Muscle layer of duodenum (tissue), 2 donors: ENCODE data around the gene TKT.

Experiments
- H3K27ac ChIP-seq: one replicate; pipeline ENCODE4 v1.7.0; 2013; ENCODE audit warnings: mild to moderate bottlenecking, low read length
- H3K27me3 ChIP-seq: one replicate; pipeline ENCODE4 v1.7.0; 2013; ENCODE audit warnings: low read depth, mild to moderate bottlenecking, control low read depth, low read length
- H3K36me3 ChIP-seq, 2 donors: one replicate each; pipeline ENCODE4 v1.7.0; 2013; ENCODE audit warnings: low read length in 2 of 2, control low read depth in 1 of 2, mild to moderate bottlenecking in 1 of 2; ENCODE audit not compliant: insufficient read depth in 2 of 2, control insufficient read depth in 1 of 2
- H3K4me1 ChIP-seq, 2 donors: one replicate each; pipeline ENCODE4 v1.7.0; 2013; ENCODE audit warnings: low read length in 2 of 2, mild to moderate bottlenecking in 2 of 2, control low read depth in 1 of 2, moderate library complexity in 1 of 2; ENCODE audit not compliant: insufficient read depth in 2 of 2, control insufficient read depth in 1 of 2
- H3K4me3 ChIP-seq, 2 donors: one replicate each; pipeline ENCODE4 v1.7.0; 2013; ENCODE audit warnings: low read length in 2 of 2, low read depth in 1 of 2, mild to moderate bottlenecking in 1 of 2
- H3K9me3 ChIP-seq, 2 donors: one replicate each; pipeline ENCODE4 v1.7.0; 2013; ENCODE audit warnings: low read length in 2 of 2, control low read depth in 1 of 2, mild to moderate bottlenecking in 1 of 2; ENCODE audit not compliant: control insufficient read depth in 1 of 2
- donor health status: healthy.

The TKT gene

DNA sequence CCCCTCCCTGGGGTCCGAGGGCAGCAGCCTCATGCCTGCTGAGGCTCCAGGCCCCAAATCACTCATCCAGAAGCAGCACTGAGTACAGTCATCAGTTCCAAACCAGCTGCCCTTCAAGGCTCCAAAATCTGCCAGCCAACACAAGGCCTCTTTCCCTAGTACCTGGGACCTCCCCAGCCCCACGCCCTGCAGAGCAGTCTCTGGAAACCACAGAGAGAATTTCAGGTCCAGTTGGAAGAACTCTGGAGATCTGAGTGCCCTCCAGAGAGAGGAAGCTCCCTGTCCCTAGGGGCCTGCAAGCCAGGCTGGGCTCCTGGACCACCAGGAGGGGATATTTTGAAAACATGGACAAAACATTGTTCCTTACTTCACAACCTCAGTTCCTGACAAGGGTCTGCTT, 26.2 kb downstream of the TKT start:
- Histone ChIP-seq H3K27me3 (no peaks in the 10 kb centered on the region), H3K4me3 (no peak overlapping the region), H3K36me3 (peaks cover 91 to 98% of the 10 kb centered on the region in 2 donors)

GRCh38 chr3:53229171-53229570, 26.7 kb downstream of the TKT start:
- Histone ChIP-seq H3K27me3 (no peaks in the 10 kb centered on the region), H3K4me3 (no peak overlapping the region), H3K4me1 (no peaks in the 10 kb centered on the region), H3K27ac (no peak overlapping the region), H3K36me3 (peaks cover 91 to 98% of the 10 kb centered on the region in 2 donors), H3K9me3 (no peaks in the 10 kb centered on the region)

More for the DNA sequence above, 26.2 kb downstream of the TKT start:
- H3K27ac ChIP-seq: no peak overlapping the region
- no peaks in the 10 kb centered on the region for H3K9me3 ChIP-seq
- no peaks in the 10 kb centered on the region for H3K4me1 ChIP-seq

DNA sequence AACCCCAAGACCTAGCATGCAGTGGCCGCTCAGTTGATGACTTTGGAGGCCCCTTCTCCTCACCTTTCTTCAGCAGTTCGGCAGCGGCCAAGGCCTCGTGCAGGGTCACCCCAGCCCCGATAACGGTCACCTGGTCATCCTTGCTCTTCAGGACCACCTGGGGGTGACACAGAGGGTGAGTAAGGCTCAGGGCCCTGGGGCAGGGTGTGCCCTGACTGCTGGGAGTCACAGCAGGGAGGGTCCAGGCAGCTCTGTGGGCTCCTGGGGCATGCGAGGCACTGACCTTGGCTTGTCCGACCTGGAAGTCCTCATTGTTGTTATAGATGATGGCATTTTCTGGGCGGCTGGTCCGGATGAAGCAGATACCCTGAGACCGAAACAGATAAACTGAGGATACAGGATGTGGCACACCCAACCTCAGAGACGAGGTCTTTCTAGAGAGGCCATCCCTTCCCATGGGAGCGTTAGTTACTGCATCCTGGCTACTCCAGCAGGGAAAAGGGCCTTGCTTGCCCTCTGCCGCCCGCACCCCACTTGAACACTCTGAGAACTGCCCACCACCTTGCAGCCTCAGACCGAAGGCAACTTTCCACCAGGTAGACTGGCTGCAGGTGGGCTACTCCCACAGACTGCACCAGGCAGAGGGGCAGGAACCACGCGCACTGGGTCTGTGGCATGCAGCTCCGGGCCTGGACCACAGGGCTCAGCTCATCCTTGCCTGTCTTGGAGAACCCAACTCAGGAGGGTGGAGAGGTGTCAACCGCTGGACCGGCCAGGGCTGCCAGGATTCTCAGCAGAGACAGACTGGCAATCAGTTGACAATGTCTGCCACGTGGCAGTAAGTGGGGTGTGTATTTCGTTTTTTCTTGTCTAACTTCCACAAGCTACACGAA, 27.6 kb downstream of the TKT start:
- no peak overlapping the region for H3K27ac ChIP-seq
- H3K27me3 ChIP-seq: no peaks in the 10 kb centered on the region
- H3K36me3 ChIP-seq: peaks cover 83 to 99% of the 10 kb centered on the region in 2 donors
- no peaks in the 10 kb centered on the region for H3K9me3 ChIP-seq
- no peak overlapping the region for H3K4me3 ChIP-seq
- H3K4me1 ChIP-seq: no peaks in the 10 kb centered on the region

DNA sequence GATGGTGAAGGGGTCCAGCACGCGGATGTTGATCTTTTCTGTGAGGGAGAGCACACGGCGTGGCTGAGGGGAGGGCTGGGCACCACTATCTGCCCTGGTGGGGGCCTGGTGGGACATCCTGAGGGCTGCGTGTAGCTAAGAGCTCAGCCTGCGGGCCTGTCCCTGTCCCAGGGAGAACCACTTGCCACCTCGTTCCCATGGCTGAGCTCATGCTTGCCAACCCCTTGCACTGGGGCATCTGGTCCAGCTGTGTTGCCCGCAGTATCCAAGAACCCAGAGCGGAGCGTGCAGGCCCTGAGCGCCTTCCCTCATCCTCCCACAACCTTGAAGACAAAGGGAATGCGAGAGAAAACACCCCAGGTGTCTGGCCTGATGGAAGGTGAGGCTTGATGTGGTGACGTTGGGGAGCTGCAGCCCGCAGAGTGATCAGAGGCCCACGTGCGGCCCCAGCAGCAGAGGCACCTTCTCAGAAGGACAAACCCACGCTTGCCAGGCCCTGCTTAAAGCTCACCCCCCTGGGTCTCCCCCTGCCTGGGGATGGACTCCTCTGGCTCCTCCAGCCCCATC, 28.9 kb downstream of the TKT start:
- H3K4me3 ChIP-seq: no peak overlapping the region
- no peaks in the 10 kb centered on the region for H3K9me3 ChIP-seq
- peaks cover 72 to 93% of the 10 kb centered on the region in 2 donors for H3K36me3 ChIP-seq
- no peaks in the 10 kb centered on the region for H3K27me3 ChIP-seq
- H3K27ac ChIP-seq: no peak overlapping the region
- no peaks in the 10 kb centered on the region for H3K4me1 ChIP-seq

DNA sequence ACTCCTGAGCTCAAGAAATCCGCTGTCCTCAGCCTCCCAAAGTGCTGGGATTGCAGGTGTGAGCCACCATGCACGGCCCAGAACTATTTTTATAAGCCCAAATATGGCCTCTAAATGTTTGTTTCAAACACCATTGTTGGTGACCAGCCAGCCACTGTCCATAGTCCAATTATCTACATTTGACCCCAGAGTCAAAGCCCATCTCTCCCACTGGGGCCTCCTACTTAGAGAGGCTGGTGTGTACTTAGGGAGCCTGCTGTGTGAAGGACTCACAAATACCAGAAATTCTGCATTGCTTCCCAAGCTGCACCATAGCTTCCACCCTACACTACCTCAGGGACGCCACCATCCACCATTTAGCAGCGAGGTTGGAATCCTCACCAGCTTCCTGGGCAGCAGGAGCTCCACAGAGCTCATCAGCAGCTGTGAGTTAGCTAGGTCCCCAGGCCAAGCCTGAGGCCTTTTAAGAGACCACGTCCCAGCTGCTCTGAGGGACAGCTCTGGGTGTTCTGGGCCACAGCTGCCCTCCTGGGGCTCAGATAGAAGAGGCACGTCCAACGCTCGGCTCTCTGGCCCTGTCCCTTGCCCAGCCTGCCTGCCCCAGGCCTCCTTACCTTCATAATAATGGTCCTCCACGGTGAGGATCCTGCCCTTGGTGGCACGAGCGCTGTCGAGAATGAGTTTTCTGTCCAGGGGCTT, 29.5 kb downstream of the TKT start:
- Histone ChIP-seq H3K36me3 (peaks cover 68 to 86% of the 10 kb centered on the region in 2 donors), H3K4me3 (no peak overlapping the region), H3K27ac (no peak overlapping the region), H3K9me3 (no peaks in the 10 kb centered on the region), H3K27me3 (no peaks in the 10 kb centered on the region), H3K4me1 (no peaks in the 10 kb centered on the region)

GRCh38 chr3:53225651-53226050, 30.2 kb downstream of the TKT start:
- peaks cover 64 to 80% of the 10 kb centered on the region in 2 donors for H3K36me3 ChIP-seq
- H3K4me3 ChIP-seq: no peak overlapping the region
- H3K4me1 ChIP-seq: no peaks in the 10 kb centered on the region
- H3K9me3 ChIP-seq: no peaks in the 10 kb centered on the region
- no peak overlapping the region for H3K27ac ChIP-seq
- no peaks in the 10 kb centered on the region for H3K27me3 ChIP-seq

DNA sequence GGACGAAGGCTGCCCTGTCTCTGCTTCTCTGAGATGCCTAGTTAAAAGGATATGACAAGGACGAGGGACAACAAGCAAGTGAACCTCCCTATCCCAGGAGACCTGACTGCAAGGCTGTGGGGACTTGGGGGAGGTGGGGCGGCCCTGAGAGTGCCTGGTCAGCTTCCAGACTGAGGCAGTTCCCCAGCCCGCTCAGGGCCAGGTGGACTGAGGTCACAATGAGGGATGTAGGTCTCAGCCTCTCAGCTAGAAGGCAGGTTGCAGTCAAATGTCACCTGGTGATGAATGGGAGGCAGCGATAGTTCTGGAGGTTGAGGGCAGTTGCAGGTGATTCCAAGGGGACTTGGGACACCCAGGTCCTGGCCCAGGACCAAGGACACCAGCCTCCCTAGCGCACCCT, 30.6 kb downstream of the TKT start:
- no peaks in the 10 kb centered on the region for H3K27me3 ChIP-seq
- H3K4me1 ChIP-seq: no peaks in the 10 kb centered on the region
- peaks cover 60 to 75% of the 10 kb centered on the region in 2 donors for H3K36me3 ChIP-seq
- H3K4me3 ChIP-seq: no peak overlapping the region
- no peaks in the 10 kb centered on the region for H3K9me3 ChIP-seq
- H3K27ac ChIP-seq: no peak overlapping the region

DNA sequence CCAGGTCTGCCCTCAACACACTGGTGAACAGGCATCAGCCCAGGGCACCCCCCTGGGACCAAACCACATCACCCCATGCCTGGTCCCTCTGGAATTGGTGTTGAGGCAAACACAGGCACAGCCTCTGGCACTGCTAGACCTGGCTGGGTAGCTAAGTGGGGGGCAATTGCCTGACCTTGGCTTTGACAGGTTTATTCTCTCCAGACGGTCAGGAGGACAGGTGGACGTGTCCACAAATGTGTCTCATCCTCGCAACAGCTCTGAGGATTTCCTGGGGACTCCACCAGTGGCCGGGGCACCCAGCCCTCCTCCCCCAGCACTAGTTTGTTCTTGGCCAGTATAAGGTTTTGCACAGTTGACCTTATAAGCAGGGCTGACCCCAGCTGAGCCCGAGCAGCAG, 31.3 kb downstream of the TKT start:
- no peak overlapping the region for H3K4me3 ChIP-seq
- H3K9me3 ChIP-seq: no peaks in the 10 kb centered on the region
- H3K36me3 ChIP-seq: peaks cover 54 to 69% of the 10 kb centered on the region in 2 donors
- no peaks in the 10 kb centered on the region for H3K27me3 ChIP-seq
- no peak overlapping the region for H3K27ac ChIP-seq
- no peaks in the 10 kb centered on the region for H3K4me1 ChIP-seq

GRCh38 chr3:53224026-53224425, 31.8 kb downstream of the TKT start:
- H3K27ac ChIP-seq: no peak overlapping the region
- H3K9me3 ChIP-seq: no peaks in the 10 kb centered on the region
- H3K27me3 ChIP-seq: no peaks in the 10 kb centered on the region
- no peaks in the 10 kb centered on the region for H3K4me1 ChIP-seq
- no peak overlapping the region for H3K4me3 ChIP-seq
- H3K36me3 ChIP-seq: peaks cover 49 to 64% of the 10 kb centered on the region in 2 donors

DNA sequence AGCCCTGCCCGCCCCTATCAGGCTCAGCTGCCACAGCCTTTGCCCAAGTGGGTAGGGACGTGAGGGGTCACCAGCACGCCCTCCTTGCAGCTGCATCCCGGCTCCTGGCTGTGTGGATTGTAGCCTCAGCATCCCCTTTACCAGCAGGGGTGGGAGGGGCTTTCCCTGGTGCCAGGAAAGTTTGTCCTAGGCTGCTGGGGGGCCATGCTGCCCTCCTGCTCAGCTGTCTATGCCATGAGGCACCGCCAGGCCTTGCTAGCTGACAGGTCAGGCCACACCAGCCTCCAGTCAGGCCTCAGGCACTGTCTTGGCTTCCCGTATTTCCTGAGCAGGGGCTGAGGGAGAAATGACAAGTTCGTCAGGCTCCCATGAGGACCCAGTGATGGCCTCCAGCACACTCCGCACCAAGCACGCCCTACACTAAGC, 32.3 kb downstream of the TKT start:
- no peaks in the 10 kb centered on the region for H3K9me3 ChIP-seq
- no peak overlapping the region for H3K4me3 ChIP-seq
- no peaks in the 10 kb centered on the region for H3K4me1 ChIP-seq
- no peaks in the 10 kb centered on the region for H3K27me3 ChIP-seq
- peaks cover 45 to 59% of the 10 kb centered on the region in 2 donors for H3K36me3 ChIP-seq
- no peak overlapping the region for H3K27ac ChIP-seq

- Histone ChIP-seq H3K27me3 (no peaks in the 10 kb centered on the region), H3K9me3 (no peaks in the 10 kb centered on the region), H3K27ac (no peak overlapping the region), H3K36me3 (peaks cover 40 to 54% of the 10 kb centered on the region in 2 donors), H3K4me1 (no peaks in the 10 kb centered on the region), H3K4me3 (no peak overlapping the region)
Measured at GRCh38 chr3:53223025-53223424, 32.8 kb downstream of the TKT start.
